Activated CD8-positive, alpha-beta memory T cell treated with anti-CD3 and anti-CD28 coated beads for 36 hours (primary cell): ENCODE data around the gene FNDC3B. TPM values are rescaled to one million over a fixed set of nuclear protein-coding genes. Genes with fewer than 3 reads are reported as not detected.

Experiments used
- CTCF ChIA-PET: fragments of 350-600 bp; sonication (Branson Sonifier 250); formaldehyde crosslinking; loops from one replicate; lab custom pipeline; 2021; ENCODE audit warnings: antibody characterized with exemption; lab: Charles Lee
- POLR2A ChIA-PET: fragments of 350-600 bp; sonication (Branson Sonifier 250); formaldehyde crosslinking; loops from one replicate; lab custom pipeline; 2021; ENCODE audit warnings: antibody characterized with exemption; lab: Charles Lee
- total RNA-seq, 2 experiments: library from RNA; stranded (reverse); gene quantifications; one replicate each; pipeline ENCODE4 v1.2.3, GENCODE V29; 2021

The FNDC3B gene
- total RNA-seq, 2 experiments from 2014 or later: 19.0 to 24.2 TPM

DNA sequence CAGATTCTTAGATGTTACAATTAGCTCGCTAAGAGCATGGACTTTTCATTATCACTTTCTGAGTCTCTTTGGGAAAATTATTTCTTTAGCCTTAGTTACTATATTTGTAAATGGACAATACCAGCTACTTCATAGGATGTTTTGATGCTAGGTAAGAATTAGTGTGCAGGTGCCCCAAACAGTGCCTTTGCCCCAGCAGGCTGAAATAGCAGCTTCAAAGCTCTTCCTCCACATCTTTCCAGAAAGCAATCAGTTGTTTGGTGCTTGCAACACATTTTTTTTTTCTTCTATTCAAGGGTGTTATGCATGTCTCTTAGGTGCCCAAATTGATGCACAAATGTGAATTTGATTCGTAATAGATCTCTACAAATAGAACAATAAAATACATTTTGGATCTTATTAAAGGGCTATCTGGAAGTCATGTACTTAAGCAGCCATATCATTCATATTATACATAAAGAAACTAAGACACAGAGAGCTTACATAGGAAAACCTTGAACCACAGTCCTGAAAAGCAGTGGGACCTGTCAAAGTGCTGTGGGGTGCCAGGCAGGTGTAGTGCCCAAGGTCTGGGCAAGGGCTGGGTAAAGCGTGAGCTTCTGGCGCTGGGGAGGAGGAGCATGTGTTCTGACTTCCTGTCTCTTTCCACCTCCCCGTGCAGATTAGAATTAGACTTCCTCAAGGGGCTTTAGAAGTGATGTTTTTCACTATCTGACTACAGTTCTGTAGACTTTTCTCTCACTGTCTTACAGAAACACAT, 62.9 kb downstream of the FNDC3B start:
- ChIA-PET POLR2A (interaction anchor here (0.6 to 1.4 kb wide), 2 partner anchors 63 to 283 kb away, joined by 3 to 4 read pairs; partner anchors contain the start of gene FNDC3B), CTCF (interaction anchor here (1.3 kb wide), 1 partner anchor 230 kb away, joined by 4 read pairs; no protein-coding TSS in a partner anchor)

DNA sequence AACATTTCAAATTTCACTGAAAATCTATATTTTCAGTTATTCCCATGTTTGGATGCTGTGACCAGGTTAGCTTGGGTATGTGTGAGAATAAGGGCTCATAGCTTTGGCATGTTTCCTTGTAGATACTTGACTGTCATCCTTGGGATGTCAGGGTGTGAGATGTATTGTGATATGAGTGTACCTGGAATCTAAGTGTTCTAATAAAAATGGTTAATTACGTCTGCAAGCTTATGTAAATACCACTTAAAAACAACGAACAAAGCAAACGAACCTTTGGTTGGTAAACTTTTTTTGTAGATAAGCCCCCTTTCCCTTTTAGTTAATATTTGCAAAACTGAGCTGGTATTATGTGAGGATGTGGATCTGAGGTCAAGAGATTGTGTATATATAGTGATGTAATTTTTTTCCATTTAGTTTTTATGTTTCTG, 63.5 kb downstream of the FNDC3B start:
- ChIA-PET POLR2A (interaction anchor here (0.6 to 1.4 kb wide), 2 partner anchors 64 to 282 kb away, joined by 3 to 4 read pairs; partner anchors contain the start of gene FNDC3B), CTCF (interaction anchor here (1.3 kb wide), 1 partner anchor 229 kb away, joined by 4 read pairs; no protein-coding TSS in a partner anchor)

DNA sequence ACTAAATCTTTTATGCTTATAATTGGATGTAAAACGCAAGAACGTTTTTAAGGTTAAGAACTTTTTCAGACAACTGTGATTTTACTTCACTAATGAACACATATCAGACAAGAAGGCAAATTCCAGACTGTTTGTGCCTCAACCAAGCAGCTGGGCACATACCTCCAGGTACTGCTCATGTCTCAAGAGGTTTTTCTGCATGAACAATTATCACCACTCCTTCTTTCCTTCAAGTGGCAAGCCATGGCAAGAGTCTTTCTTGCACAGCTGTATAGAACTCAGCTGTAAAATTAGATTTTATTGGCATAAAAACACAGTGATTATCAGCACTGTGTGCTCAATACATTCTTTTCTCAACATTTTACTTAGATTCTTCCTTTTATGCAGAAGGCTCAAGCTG, 64.3 kb downstream of the FNDC3B start:
- CTCF ChIA-PET: no interaction called here

DNA sequence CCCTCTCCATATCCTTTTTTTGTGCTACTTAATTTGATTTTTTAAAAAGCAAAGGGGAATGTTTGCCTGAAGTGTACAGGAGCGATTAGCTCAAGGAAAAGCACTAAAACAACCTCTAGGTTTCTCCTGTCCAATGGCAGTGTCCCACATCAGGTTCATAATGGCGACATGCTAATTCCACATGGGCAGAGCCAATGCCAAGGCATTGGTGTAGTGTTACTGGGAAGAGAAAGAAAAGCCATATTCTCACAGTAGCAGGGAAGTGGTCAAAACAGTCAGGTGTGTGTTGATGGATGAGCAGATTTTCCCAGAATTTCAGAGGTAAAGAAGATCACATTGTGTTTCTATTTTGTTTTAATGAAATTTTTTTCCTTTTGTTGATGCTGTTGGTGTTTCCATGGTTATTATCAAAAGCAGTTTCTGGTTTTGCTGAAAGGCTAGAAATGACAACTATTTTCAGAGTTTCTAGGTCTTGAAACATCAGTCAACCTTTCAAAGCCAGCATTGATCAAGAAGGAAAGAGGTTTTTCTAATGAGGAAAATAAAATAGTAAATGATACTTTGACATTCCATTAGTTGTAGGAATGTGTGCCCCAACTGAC, 65.2 kb downstream of the FNDC3B start:
- ChIA-PET POLR2A (interaction anchor here (0.7 kb wide), 1 partner anchor 64 kb away, joined by 6 read pairs; no protein-coding TSS in a partner anchor), CTCF (interaction anchor here (0.6 kb wide), 1 partner anchor 13 kb away, joined by 3 read pairs; no protein-coding TSS in a partner anchor)

More for the DNA sequence above, 64.3 kb downstream of the FNDC3B start:
- POLR2A ChIA-PET: no interaction called here

DNA sequence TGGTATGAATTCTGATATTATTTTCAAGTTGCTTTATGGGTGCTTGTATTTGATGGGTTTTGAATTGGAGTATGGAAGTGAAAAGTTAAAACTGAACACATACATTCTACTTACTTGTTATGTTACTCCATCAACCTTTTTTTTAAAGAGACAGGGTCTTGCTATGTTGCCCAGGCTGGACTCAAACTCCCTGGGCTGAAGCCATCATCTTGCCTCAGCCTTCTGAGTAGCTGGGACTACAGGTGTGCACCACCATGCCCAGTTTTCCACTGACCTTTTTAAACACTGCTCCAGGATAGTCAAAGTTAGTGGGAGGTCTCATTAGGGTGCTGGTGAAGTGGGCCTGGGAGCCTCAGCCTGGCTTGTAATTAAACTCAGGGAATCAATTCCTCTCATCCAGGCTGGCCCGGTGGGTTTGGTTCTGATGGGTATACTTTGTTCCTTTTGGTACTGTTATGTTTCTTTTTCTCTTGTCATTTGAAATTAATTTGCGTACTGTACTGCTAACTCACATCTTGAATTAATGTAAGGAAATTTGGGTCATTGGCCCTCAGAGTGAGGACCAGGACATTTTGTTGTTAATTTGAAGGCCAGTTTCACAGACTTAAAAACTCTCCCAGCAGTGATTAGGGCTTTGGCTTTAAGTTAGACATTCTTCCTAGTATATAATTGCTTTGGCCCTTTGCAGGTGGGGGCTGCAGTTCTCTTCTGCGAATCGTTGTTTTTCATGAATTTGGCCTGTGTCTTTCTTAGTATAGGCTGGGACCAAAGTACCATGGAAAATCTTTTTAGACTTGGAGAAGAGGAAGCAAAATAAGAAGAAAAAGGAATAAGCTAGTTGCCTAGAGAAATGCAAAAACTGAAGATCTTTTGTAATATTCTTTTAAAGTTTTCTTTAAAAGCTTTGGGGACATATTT, 66.9 kb downstream of the FNDC3B start:
- POLR2A ChIA-PET: interaction anchor here (0.6 to 2.1 kb wide), 4 partner anchors 11 to 1236 kb away, joined by 3 to 6 read pairs (median 4); partner anchors contain the start of genes FNDC3B and RPL22L1
- CTCF ChIA-PET: interaction anchor here (0.6 kb wide), 1 partner anchor 65 kb away, joined by 4 read pairs; no protein-coding TSS in a partner anchor

DNA sequence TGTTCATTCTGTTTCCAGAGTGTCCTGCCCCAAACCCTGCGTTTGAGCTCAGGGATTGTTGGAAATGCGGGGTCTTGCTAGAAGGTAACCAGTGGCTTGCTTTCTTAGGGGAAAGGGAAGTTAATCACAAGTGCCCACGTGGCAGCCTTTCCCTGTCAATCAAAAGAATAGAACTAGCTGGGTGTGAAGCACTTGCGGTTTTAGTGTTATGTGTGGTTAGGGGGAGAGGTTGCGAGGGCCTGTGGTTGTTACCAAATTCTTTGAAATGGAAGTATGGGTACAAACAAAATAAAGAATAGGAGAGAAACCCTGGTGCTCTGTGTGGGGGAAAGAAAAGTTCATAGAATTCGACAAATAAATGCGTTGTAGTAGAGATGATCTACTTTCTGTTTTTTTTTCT, 67.6 kb downstream of the FNDC3B start:
- CTCF ChIA-PET: interaction anchor here (0.6 to 1.7 kb wide), 4 partner anchors 22 to 66 kb away, joined by 3 to 6 read pairs (median 4); no protein-coding TSS in a partner anchor
- POLR2A ChIA-PET: interaction anchor here (0.6 to 2.1 kb wide), 5 partner anchors 12 to 1237 kb away, joined by 3 to 6 read pairs (median 4); partner anchors contain the start of genes FNDC3B and RPL22L1

DNA sequence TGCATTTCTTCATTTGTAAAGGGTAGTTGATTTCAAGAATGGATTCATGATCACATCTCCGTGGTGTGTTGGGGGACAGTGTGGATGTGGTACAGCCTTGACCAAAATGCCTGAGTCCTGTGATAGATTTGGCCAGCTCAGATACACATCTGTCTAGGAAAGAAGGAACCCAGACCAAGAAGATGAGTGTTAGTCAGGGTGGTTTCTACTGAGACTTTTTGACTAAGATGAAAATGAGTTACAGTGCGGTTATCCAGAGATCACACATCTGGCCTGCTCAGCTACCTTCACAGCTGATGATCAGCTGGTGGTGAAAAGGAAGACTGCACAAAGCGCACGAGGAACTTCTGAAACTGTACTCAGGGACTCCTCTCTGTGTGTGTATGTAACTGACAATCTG, 68.0 kb downstream of the FNDC3B start:
- ChIA-PET CTCF (interaction anchor here (0.6 to 1.7 kb wide), 4 partner anchors 21 to 66 kb away, joined by 3 to 6 read pairs (median 4); no protein-coding TSS in a partner anchor), POLR2A (interaction anchor here (1.0 to 2.1 kb wide), 4 partner anchors 12 to 1237 kb away, joined by 3 to 6 read pairs (median 4); partner anchors contain the start of genes FNDC3B and RPL22L1)

DNA sequence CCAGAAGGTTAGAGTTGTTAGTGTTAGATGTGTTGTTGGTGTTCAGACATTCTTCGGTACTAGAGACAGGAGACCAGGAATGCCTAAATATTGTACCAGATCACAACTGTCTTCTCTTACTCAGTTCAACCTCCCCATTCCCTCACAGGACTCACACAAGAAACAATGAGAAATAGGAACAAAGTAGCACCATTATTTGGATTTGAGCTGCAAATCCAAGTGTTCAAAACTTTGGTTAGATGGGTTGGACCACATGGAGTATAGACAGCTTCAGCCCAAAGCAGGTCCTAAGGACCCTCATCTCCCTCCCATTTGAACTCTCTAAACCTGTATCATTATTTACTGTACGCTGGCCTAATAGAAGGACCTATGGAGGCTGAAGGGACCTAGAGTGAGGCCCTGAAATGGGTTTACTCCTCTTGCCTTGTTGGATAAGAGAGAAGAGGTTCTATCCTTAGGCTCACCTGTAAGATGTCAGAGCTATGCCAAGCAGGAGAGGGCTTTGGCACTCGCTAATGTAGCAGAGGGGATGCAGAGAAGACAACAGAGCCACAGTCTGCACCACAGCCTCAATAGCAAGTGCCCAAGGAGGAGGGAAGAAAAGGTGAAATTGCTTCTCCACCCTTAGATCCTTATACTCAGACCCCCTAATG, 70.9 kb downstream of the FNDC3B start:
- POLR2A ChIA-PET: no interaction called here
- CTCF ChIA-PET: no interaction called here

DNA sequence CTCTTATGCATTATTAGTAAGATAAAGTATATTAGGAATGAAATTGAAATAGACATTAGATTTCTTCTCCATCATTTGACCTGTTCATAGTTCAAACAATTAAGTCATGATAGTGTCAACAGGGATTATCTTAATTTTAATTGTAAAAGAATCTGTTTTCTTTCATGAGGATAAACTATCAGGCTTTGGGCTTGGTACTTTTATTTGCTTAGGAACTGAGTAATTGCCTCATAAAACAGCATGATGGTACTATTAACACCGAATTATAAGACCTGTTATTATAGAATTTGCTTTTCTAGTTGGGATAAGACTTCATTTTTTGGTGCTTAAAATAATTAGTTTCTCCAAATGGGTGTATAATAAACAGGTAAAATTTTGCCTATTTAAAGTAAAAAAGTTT, 71.8 kb downstream of the FNDC3B start:
- ChIA-PET CTCF (no interaction called here), POLR2A (no interaction called here)

DNA sequence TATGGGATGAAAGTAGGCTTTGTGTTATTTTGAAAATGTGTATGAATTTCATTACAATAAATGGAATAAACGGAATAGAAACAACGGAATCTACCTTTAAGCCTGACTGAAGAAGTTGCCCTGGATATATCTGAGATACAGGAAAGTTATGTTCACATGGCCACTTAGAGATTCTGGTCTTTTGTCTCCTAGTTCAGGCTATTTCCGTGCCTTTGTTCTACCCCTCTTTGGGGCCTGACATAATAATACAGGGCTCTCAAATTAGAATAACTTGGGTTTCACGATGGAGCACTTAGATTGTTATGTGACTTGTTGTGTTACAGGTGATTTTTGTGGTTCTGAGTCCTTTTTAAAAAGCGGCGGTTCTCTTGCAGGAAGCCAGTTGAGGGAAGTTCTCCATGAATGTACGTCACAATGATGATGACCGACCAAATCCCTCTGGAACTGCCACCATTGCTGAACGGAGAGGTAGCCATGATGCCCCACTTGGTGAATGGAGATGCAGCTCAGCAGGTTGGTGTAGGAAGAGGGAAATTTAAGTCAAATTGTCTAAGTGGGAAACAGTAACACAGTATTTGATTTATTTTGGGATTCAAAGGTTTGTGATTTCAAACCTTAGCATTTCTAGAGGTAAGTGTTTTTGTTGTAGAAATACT, 72.8 kb downstream of the FNDC3B start:
- POLR2A ChIA-PET: no interaction called here
- CTCF ChIA-PET: no interaction called here

DNA sequence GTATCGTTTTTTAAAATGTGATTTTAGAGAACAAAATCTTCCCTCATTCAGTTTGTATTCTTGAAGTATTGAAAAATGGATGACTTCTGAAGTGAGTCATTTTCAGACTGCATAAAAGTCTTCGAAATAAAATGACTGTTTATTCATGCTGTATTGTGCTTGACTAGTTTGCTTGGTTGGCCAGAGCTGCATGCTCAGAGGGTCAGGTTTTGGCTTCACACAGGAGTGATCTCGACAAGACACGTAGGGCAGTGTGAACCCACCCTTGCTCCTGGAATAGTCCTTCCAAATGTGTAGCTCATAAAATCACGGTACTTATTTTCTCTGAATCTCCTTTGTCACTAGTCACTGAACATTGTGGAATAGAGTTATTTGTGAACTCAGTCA, 73.3 kb downstream of the FNDC3B start:
- ChIA-PET POLR2A (no interaction called here), CTCF (no interaction called here)

DNA sequence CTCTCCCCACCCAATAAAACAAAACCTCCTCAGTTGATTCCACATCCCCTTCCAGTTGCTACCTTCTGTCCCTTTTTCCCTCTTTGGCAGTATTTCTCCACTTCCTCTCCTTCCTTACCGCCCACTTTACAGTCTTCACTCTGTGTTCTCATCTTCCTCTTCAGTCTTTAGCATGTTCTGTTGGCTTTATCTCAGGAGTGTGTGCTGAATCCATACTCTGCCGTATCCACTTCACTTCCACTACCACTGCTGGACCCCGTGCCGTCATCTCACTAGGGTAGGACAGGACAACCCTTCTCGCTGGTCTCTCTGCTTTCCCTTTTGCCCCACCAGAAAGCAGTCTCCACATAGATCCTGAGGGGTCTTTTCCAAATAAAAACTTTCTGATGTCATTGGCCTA, 74.3 kb downstream of the FNDC3B start:
- ChIA-PET POLR2A (no interaction called here), CTCF (no interaction called here)

DNA sequence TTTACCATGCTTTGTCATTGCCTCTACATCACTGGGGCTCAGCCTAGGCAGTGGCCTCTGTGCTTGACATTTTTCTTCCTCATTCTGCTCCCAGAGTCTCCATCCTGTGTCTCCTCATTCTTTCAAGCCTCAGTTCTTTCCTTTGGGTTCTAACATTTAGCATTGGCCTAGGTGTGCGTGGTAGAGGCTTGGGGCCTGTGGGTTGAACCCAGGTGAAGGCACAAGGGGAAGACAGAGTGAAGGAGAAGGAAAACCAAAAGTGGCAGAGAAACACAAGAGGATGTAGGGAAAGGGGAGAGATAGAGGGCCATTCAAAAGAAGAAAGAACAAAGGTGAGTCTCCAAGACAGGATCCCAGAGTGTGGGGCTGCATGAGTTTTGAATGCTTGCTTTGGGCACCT, 75.7 kb downstream of the FNDC3B start:
- POLR2A ChIA-PET: no interaction called here
- CTCF ChIA-PET: no interaction called here

DNA sequence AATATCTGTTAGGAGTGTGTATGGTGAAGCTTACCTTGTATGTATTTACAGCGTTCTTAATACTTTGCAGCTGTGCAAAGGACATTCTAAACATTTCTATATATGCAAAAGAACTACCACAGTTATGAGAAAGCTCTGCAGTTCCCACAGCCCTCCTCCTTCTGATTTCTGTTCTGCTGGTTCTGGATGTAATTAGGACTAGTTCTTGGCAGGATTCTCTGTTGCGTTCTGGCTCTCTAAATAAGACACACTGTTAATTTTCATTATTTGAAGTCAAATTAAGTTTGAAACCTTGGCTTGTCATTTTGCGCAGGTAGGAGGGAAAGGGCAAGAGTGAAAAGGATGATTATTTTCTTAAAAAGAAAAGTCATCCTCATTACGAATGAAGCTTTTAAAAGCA, 76.4 kb downstream of the FNDC3B start:
- CTCF ChIA-PET: no interaction called here
- POLR2A ChIA-PET: no interaction called here

DNA sequence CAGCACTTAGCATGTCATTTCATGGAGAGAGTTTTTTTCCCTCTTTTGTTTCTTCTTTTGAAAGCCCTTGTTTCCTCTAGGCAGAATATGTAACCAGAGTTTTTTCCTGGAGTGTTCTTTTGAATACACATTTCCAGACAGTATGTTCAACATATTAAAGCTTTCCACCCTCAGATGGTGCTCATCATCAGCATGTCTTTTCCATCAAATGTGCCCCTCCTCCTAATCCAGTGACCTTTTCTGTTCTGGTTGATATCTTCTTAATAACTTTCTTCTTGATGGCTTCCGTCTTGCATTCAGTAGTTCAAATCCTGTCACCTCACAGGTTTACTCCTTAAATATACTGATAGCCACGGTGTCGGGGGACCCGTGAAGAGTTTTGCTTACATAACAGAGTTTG, 78.6 kb downstream of the FNDC3B start:
- POLR2A ChIA-PET: no interaction called here
- CTCF ChIA-PET: no interaction called here

DNA sequence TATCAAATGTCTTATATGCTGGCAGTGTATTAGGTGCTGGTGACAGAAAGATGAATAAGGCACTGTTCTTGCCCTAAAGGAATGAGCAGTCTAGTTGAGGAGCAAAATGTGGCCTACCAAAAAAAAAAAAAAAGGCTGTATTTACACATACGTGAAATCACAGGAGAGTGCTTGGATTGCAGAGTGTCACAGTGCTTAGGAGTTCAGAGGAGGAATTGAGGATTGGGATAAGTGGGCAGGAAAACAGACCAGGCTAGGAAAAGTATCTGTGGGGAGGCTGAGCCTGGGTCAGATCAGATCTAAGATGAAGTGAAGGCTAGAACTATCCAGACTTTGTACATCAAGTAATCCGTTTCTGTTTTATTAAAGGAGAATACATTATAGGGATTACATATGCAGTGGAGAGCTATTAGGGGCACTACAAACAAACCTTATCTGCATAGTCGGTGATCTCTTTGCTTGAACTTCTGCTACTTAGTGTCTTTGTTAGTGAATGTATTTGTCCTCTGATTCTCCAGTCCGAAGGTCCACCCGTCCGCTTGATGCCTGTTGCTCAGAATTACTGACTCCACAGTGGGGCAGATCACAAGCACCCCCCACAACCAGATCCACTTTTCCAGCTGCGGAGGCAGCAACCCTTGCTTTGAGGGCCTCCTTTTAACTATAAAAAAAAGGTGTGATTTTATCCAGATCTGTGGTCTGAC, 80.0 kb downstream of the FNDC3B start:
- CTCF ChIA-PET: no interaction called here
- POLR2A ChIA-PET: no interaction called here

DNA sequence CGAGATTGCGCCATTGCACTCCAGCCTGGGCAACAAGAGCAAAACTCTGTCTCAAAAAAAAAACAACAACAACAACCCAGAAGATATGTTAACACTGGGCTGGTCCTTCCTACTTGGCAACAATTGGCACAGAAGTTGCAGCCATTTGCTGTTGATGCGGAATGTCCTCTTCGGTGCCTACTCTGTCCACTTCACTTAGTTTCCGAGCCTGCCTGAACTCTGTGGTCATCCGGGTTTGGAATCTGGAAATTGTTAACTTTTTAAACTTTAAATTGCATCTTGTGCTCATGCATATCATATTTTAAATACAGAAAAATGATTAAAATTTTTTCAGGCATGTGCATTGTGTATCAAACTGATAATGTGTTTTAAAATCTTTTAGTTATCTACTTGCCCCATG, 81.5 kb downstream of the FNDC3B start:
- POLR2A ChIA-PET: no interaction called here
- CTCF ChIA-PET: no interaction called here
